Sigmoid colon (tissue), 4 donors: ENCODE results near the gene ACOT4.
"Not testable (repeated sequence)": the region's sequence is repeated elsewhere in the genome, so short reads cannot be mapped to it uniquely, and the experiment has no call there.

ENCODE experiments used
- CTCF ChIP-seq, 4 experiments: fragments of 450-650 bp in 3 of 4; fragments of 200-600 bp in 1 of 4; IDR thresholded peaks; one replicate each; pipeline ENCODE4 v1.5.1; 2016 to 2019; ENCODE audit warnings: antibody characterized with exemption in 4 of 4, mild to moderate bottlenecking in 3 of 4, moderate library complexity in 2 of 4
- EP300 ChIP-seq, 4 donors: sonication (generic); formaldehyde crosslinking; IDR thresholded peaks; one replicate each; pipeline ENCODE4 v1.6.1; 2017; ENCODE audit warnings: antibody characterized with exemption in 4 of 4
- POLR2A ChIP-seq, 2 donors: fragments of 450-650 bp; IDR thresholded peaks; one replicate each; pipeline ENCODE4 v1.6.1; 2016; ENCODE audit warnings: antibody characterized with exemption in 2 of 2, mild to moderate bottlenecking in 2 of 2, moderate library complexity in 2 of 2

GRCh38 chr14:73558238-73558637 lies 33.4 kb upstream of the ACOT4 start:
- TF ChIP-seq EP300, CTCF, POLR2A (IDR thresholded peaks at IDR 0.05): not testable (repeated sequence)
